Fibroblast of skin of left quadriceps (primary cell): Measurements from ENCODE around the gene RPAP2.
A peak's percentile ranks its signal among the peaks of the same experiment; 100 is the strongest.
"Not testable (repeated sequence)": the region's sequence is repeated elsewhere in the genome, so short reads cannot be mapped to it uniquely, and the experiment has no call there.

Experiments used
- DNase-seq, 2 experiments: peaks; one replicate each; pipeline ENCODE4 v3.0.0-alpha.2; 2013; ENCODE audit warnings: low read depth in 2 of 2

RPAP2 gene

DNA sequence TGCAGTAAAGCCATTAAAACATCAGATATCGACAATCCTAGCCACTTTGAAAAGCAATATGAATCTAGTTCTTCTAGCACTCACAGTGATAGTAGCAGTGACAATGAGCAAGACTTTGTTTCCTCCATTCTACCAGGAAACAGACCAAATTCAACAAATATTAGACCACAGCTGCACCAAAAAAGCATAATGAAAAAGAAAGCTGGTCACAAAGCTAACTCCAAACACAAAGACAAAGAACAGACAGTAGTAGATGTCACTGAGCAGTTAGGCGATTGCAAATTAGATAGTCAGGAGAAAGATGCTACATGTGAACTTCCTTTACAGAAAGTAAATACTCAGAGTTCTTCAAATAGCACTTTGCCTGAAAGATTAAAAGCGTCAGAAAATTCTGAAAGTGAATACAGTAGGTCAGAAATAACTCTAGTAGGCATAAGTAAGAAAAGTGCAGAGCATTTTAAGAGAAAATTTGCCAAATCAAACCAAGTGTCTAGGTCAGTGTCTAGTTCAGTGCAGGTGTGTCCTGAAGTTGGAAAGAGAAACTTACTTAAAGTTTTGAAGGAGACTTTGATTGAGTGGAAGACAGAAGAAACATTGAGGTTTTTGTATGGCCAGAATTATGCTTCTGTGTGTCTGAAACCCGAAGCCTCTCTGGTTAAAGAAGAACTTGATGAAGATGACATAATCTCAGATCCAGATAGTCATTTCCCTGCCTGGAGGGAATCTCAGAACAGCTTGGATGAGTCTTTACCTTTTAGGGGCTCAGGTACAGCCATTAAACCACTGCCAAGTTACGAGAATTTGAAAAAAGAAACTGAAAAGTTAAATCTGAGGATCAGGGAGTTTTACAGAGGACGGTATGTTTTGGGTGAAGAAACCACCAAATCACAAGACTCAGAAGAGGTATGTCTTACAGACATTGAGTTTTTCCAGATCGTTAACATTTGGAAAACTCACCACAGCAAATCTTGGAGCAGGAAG is 24.9 kb downstream of the RPAP2 start:
- DNase-seq, result no peak

DNA sequence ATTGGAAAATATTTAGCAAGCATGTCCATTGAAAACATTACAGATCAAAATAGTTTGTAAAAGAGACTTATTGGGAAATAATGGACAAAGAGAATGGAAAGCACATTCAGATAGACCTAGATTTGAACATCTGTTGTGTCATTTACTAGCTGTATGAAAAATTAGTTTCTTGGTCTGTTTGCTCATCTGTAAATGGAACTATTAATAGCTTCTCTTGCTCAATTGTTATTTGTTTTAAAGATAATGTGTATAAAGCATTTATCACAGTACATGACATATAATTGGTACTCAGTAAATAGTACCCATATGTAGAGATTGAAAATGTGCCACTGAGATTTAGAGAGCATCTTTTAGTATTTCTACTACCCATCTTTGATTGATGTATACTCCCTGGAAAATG is 25.9 kb downstream of the RPAP2 start:
- no peak for DNase-seq

DNA sequence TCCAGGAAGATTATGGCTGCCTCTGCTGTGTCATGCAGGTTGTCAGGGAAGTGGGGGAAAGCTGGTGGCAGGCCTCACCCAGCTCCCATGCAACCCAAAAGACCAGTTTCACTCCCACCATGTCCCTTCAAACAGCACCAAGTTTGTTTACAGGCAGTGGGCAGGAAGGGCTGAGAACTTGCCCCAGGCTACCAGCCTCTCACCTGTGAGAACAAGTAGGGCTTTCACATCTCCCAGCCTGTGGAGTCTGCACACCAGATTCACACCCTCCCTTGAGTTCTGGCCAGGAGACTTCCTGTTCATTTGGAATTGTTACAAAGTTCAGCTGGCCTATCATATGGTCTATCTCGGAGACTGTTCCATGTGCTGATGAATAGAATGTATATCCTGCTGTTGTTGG is 27.8 kb downstream of the RPAP2 start:
- DNase-seq, result no peak

DNA sequence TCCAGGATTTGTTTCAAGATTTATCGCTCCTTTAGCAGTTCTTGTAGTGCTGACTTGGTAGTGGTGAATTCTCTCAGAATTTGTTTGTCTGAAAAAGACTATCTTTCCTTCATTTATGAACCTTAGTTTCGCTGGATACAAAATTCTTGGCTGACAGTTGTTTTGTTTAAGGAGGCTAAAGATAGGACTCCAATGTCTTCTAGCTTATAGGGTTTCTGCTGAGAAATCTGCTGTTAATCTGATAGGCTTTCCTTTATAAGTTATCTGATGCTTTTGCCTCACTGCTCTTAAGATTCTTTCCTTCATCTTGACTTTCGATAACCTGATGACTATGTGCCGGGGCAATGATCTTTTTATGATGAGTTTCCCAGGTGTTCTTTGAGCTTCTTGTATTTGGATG is 28.9 kb downstream of the RPAP2 start:
- no peak for DNase-seq

DNA sequence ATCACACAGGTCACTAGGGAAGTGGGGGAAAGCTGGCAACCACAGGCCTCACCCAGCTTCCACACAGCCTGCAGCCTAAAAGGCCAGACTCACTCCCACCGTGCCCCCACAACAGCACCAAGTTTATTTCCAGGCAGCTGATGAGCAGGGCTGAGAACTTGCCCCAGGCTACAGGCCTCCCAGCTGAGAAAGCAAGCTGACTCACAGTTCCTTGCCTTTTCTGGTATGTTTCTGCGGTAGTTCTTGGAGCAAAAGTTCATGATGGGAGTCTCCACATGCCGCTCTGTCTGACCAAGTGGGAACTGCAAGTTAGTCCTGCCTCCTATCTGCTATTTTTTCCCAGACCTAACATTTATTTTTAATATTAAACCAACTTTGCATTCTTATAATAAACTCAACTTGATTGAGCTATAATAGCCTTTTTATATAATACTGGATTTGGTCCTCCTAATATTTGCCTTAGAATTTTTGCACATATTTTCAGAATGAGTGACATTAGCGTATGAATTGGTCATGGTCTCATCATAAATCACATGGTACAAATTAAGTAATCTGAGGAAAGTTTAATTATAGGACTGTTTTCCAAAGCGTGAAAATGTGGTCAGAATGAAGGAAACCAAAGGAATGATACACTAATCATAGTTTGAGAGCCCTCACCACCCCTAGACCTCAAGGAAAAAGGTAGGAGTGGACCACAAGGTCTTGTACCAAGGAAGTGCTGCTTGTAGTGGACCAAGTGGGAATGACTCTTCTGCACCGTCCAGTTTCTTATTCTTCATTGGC is 30.7 kb downstream of the RPAP2 start:
- no peak for DNase-seq

DNA sequence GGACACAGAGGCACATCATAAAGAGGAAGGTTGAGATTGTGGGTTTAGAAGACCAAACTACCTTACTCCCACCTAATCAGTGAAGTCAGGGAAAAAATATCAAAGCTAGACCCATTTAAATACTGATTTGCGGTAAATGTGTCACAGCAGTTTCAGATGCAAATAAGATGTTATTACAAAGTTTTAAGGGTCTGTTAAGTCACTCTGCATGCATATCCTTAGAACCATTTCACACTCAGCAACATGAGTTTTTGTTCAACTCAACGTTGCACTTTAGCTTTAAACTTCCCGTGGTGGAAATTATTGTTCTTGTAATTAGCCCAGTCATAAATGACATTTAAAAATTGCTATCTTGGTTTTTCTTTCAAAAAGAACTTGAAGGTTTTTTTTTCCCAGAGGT is 34.8 kb downstream of the RPAP2 start:
- no peak for DNase-seq

DNA sequence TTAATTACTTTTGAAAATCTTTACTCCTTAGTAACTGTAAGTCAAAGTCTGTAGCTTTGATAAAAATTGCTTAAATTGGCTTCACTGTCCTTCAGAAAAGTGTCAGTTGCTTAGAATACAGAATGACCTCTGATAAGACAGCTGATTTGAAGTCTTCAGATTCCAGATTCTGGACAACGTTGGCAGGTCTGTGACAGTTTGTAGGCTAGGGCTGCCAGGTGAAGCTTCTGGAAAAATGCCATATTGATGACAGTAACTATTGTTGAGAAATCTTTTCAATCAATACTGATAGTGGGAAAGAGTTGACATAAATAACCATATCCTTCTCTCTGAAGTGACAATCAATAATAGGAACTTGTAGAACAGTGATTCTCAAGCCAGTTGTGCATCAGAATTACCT is 41.3 kb downstream of the RPAP2 start:
- no peak for DNase-seq

DNA sequence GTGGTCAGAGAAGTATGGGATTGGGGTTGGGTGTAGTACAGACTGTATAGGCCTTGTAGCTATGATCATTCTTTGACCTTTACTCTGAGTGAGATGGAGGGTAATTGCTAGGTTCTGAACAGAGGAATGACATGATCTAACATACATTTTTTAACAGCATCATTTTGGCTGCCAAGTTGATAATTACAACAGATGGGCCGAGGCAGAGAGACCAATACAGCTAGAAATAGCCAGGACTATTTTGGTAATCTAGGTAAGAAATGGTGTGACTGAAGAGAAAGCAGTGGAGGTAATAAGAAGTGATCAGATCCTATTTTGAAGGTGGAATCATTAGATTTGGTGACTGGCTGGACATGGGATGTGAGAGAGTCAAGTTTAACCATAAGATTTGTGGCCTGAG is 43.5 kb downstream of the RPAP2 start:
- no peak for DNase-seq

DNA sequence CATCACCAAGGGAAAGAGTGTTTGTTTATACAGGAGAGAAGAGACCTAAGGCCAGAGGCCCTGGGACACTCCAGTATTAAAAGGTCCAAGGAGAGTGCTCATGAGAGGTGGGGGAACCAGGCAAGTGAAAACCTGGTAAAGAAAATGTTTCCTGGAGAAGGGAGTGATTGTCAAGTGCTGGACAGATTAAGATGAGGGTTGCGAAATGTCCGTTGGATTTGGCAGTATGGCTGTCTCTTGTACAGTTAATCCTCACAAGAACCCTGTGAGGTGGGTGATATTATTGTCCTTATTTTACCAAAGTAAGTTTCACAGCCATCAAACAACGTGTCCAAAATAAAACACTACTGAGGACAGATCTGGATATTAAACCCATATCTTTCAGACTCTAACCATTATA is 44.2 kb downstream of the RPAP2 start:
- DNase-seq, result no peak

DNA sequence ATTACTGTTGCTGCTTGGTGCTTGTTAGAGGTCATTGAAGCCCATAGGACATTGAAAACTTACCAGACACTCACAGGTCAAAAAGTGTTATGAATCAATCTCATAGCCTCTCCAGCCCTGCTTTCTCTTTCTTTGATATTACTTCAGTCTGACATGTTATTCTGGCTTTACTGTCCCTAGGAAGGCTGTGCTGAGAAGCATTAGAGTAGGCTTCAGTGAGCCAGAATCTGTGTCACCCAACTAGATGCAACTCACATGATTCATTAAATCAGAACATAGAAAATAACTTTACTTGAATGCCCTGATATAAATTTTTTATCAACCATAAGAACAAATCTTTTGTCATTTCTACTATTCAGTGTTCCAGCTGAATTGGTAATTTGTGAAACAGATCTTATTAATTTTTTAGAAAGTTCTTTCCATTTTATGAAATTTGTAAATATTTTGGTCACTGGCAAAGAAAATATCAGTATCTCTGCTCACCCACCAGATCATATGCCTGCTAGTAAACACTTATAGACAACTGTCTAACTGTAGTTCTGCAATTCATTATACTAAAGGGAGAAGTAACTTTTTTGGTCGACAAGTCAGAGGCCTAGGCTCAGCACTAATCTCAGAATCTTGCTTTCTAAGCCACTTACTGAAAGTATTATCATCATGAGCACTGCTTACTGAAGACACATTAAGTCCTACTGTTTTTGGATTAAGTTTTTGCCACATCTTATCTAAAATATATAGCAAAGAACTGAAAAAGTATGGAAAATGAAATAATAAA is 48.2 kb downstream of the RPAP2 start:
- no peak for DNase-seq

DNA sequence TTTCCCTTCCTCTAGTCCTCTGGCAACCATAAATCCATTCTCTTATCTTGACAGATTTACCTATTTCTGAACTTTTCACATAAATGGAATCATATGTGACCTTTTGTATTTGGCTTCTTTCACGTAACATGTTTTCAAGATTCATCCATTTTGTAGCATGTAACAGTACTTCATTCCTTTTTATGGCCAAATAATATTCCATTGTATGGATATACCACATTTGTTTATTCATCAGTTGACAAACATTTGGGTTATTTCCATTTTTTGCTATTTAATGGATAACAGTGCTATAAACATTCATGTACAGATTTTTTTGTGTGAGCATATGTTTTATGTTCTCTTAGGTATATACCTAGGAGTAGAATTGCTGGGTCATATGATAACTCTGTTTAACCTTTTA is 54.0 kb downstream of the RPAP2 start:
- no peak for DNase-seq

DNA sequence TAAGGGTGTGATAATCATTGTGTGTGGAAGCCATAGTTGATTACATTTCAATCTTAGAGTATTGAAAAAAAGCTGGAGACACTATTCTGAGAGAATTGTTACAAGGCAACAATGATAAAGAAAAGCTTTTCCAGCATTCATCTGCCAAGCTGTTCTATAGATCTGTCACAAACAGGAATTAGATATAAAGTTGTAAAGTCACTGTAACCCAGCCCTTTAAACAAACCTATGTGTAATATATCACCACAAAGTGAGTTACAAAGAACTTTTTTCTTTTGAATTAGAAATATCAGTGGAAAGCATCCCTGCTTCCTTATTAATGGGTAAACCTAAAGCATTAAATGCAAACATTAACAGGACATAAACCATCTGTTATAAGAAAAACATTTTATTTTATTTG is 55.4 kb downstream of the RPAP2 start:
- DNase-seq, result no peak

DNA sequence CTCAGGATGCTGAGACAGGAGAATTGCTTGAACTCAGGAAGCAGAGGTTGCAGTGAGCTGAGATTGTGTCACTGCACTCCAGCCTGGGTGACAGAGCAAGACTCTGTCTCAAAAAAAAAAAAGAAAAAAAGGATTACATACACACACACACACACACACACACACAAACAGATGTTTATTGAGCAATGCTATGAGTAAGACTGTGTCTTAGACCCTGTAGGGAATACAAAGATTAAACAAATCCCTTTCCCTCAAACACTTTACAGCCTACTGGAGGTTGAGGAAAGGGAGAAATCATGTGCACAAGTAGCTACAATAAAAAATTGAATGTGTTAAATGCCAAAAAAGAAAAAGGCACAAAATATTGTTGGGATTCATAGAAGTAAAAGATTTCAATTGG is 58.1 kb downstream of the RPAP2 start:
- DNase-seq, result peak; percentile 42 to 50

DNA sequence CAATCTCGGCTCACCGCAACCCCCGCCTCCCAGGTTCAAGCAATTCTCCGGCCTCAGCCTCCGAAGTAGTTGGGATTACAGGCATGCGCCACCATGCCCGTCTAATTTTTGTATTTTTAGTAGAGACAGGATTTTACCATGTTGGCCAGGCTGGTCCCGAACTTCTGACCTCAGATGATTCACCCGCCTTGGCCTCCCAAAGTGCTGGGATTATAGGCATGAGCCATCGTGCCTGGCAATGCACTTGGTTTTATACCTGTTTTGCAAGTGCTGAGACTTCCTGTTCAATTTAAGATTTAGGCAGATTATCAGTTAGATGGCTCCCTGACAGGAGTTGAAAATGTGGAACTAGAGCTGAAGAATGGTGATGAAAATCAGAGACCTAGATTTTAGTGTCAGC is 60.5 kb downstream of the RPAP2 start:
- not testable (repeated sequence) for DNase-seq

DNA sequence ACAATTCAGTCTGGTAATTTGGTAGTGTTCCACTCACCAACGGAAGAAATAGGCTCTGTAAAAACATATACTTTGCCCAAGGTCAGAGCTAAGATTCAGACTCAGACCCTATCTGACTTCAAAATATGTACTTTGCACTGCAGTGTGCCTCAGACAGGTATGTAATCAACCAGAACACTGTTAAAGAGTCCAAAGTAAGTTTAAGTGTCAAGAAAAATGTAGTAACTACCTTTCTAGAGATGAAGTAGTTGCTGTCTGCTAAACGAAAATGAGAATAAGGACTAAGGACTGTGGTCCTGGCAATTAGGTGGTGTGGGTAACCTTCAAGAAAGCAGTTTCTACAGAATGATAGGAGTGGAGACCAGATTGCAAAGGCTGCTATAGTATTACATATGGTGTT is 61.1 kb downstream of the RPAP2 start:
- DNase-seq, result no peak

DNA sequence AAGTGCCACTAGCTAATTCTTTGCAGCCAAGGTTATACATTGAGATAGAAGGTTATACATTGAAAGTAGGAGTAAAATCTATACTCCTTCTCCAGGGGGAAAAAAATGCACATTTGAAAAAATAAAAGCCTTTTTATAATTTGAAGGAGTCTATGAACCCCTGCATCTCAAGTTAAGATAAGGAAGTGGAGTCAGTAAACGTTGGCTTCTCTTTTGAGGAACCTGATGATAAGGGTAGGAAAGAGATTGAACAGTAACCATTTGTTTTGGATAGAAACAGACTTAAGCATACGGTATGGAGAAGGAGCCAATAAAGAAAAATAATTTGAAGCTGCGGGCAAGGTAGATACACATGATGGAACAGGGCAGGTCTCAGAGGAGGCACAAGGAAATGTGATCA is 64.1 kb downstream of the RPAP2 start:
- no peak for DNase-seq

DNA sequence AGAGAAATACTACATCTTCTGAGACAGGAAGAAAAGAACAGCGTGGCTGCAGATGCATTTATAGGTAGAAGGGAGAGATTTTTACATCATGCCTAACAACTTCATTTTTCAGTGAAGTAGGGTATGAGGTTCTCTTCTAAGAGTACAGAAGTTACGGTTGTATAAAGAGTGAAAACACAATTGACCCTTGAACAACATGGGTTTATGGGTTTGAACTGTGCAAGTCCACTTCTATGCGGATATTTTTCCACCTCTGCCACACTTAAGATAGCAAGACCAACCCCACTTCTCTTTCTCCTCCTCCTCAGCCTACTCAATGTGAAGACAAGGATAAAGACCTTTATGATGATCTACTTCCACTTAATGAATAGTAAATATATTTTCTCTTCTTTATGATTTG is 64.5 kb downstream of the RPAP2 start:
- no peak for DNase-seq

DNA sequence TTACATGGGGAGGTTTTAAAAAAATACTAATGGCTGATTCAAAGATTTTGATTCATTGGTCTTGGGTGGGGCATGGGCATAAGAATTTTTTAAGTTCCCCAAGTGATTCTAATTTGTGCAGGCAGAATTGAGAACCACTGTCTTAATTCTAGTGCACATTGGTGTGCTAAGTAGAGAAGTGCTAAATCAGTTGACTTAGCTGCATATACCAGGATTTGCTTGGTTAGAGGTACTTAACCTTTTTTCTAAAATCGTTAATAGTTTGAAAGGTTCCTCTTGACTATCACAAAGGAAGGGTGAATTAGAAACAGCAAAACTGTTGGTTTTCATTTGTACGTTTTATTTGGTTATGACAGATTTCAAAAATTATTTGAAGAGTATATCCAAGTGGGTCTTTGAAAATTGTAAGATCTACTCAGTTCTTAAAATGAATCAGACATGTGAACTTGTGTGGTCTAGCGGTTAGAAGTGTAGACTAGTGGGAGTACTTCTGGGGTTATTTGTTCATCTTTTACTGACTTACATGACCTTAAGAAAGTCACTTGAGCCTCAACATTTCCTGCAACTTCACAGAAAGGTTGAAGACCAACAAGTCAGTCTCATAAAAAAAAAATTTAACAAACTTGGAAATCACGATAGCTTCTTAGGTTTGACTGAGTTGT is 66.7 kb downstream of the RPAP2 start:
- no peak for DNase-seq

DNA sequence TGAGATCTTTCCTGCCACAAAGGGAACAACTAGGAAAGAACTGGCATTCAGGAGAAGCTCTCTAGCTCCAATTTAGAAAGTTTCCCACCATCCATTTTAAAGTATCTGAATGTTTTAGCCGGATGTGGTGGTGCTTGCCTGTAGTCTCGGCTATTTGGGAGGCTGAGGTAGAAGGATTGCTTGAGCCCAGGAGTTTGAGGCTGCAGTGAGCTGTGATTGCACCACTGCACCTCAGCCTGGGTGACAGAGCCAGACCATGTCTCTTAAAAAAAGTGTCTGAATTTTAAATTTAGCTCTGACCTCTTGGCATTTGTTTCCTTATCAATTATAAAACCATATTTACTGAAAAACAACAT is 67.2 kb downstream of the RPAP2 start:
- DNase-seq, result no peak

DNA sequence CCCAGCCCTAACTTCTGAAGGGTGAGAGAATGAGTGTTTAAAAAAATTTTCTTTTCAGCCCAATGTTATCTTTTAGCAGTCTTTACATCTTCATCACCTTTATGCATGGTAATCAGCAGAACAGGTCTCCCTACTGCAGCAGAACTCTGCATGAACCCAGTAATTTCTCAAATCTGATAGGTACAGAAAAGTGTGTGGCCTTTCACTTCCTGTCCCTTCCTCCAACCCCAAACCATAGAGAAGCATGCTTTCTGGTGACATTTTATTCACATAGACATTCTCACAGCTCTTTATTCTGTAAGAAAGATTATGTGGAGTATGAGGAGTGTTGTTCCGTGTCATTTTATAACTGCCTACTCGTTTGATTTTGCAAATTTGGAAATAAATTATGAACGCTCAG is 68.6 kb downstream of the RPAP2 start:
- no peak for DNase-seq

DNA sequence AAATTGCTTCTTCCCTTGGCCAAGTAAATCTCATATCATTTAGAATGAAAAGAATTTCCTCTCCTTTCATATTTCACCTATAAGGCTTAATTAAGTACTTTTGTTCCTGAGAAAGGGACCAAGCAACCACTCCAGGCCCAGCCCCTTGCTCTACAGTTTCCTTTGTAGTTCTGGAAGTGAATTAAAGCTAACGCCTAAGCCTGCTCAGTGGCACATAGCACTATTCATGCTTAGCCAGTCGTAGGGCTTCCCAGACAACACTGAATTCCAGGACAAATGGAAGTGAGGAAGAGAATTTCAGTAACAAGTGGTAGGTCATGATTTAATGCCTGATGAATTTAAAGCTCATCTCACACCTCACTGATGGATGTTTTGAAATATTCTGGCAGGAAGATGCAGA is 73.3 kb downstream of the RPAP2 start:
- DNase-seq, result no peak

DNA sequence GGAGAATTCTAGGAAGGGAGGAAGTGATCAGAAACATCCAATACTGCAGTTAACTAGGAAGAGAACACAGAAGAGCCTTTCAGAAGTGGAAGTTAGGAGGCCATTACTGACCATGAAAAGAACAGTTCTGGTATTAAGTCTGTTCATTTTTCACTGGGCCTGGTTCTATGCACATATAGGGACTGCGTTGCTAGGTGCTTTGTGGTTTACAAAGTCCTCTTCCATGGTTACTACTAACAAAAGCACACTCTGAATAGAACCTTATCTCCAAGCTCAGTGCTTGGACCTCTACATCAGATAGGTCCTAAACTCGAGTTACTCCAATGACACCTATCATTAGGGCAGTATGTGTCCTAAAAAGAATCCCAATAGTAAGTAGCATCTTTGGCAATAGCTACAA is 75.4 kb downstream of the RPAP2 start:
- DNase-seq, result no peak
